ENCODE results near the gene RPS6KA4. TPM values are rescaled to one million over a fixed set of nuclear protein-coding genes. Genes with fewer than 3 reads are reported as not detected.

Gene RPS6KA4
- total RNA-seq, 1 donor from 2014 or later = 9.7 TPM

Small RNA genes within 50 kb of the gene (small RNA-seq; reads per million reads assigned to genes)
- not detected for gene MIR1237 (ENCODE audit: low replicate concordance)
- gene MIR7155 (ENCODE audit: low replicate concordance) = 0.09 reads per million

Other genes with a start within 250 kb of the RPS6KA4 start
- gene MACROD1, start 193.0 kb upstream of the RPS6KA4 start, total RNA-seq = 23.1 TPM
- gene STIP1, start 173.0 kb upstream of the RPS6KA4 start, total RNA-seq = 67.6 TPM
- gene FERMT3, start 152.4 kb upstream of the RPS6KA4 start, total RNA-seq = 7.2 TPM
- gene TRPT1, start 133.0 kb upstream of the RPS6KA4 start, total RNA-seq = 13.7 TPM
- gene NUDT22, start 132.9 kb upstream of the RPS6KA4 start, total RNA-seq = 13.7 TPM
- gene DNAJC4, start 128.6 kb upstream of the RPS6KA4 start, total RNA-seq = 15.2 TPM
- gene VEGFB, start 124.6 kb upstream of the RPS6KA4 start, total RNA-seq = 31.9 TPM
- 39.4 TPM for gene FKBP2, start 118.1 kb upstream of the RPS6KA4 start, total RNA-seq
- 43.1 TPM for gene PPP1R14B, start 112.2 kb upstream of the RPS6KA4 start, total RNA-seq
- 17.4 TPM for gene PLCB3, start 107.6 kb upstream of the RPS6KA4 start, total RNA-seq
- 27.5 TPM for gene BAD, start 74.5 kb upstream of the RPS6KA4 start, total RNA-seq
- 4.7 TPM for gene GPR137, start 73.3 kb upstream of the RPS6KA4 start, total RNA-seq
- not detected for gene KCNK4, start 67.9 kb upstream of the RPS6KA4 start, total RNA-seq
- gene CATSPERZ, start 58.8 kb upstream of the RPS6KA4 start, total RNA-seq = 0.39 TPM
- gene ESRRA, start 53.6 kb upstream of the RPS6KA4 start, total RNA-seq = 12.0 TPM
- 108 TPM for gene TRMT112, start 41.6 kb upstream of the RPS6KA4 start, total RNA-seq
- gene PRDX5, start 41.0 kb upstream of the RPS6KA4 start, total RNA-seq = 81.9 TPM
- 5.9 TPM for gene CCDC88B, start 19.0 kb upstream of the RPS6KA4 start, total RNA-seq
- gene SLC22A11, start 196.8 kb downstream of the RPS6KA4 start, total RNA-seq = not detected
- gene SLC22A12, start 232.1 kb downstream of the RPS6KA4 start, total RNA-seq = not detected